GM21515 (cell line): ENCODE data around the gene SH3BGRL2.

Experiments used
- ATAC-seq: cut with Tn5 transposase; IDR thresholded peaks from one replicate; pipeline ENCODE4 v1.9.1; 2021; ENCODE audit not compliant: unreplicated experiment

Gene SH3BGRL2

GRCh38 chr6:79694623-79695343, 63.7 kb downstream of the SH3BGRL2 start:
- no peak for ATAC-seq

- ATAC-seq, result no peak
These were observed 66.3 kb downstream of the SH3BGRL2 start for GRCh38 chr6:79697430-79697829.

GRCh38 chr6:79699606-79700005, 68.5 kb downstream of the SH3BGRL2 start:
- ATAC-seq, result no peak

GRCh38 chr6:79702691-79703090, 71.6 kb downstream of the SH3BGRL2 start:
- no peak for ATAC-seq

- ATAC-seq, result no peak
These were observed 73.1 kb downstream of the SH3BGRL2 start for GRCh38 chr6:79704200-79704599.

- no peak for ATAC-seq
These were observed 74.4 kb downstream of the SH3BGRL2 start for GRCh38 chr6:79705456-79705995.

GRCh38 chr6:79706527-79706926, 75.4 kb downstream of the SH3BGRL2 start:
- ATAC-seq, result no peak

GRCh38 chr6:79707621-79708020, 76.5 kb downstream of the SH3BGRL2 start:
- ATAC-seq, result no peak

GRCh38 chr6:79708095-79708791, 77.1 kb downstream of the SH3BGRL2 start:
- ATAC-seq, result no peak

GRCh38 chr6:79710127-79710526, 79.0 kb downstream of the SH3BGRL2 start:
- ATAC-seq, result no peak

- no peak for ATAC-seq
These were observed 80.0 kb downstream of the SH3BGRL2 start for GRCh38 chr6:79711167-79711566.

- ATAC-seq, result no peak
These were observed 81.0 kb downstream of the SH3BGRL2 start for GRCh38 chr6:79712144-79712543.

- ATAC-seq, result no peak
These were observed 81.5 kb downstream of the SH3BGRL2 start for GRCh38 chr6:79712616-79713135.

GRCh38 chr6:79713701-79714322, 82.7 kb downstream of the SH3BGRL2 start:
- ATAC-seq, result peak; percentile 68

- no peak for ATAC-seq
These were observed 86.9 kb downstream of the SH3BGRL2 start for GRCh38 chr6:79717989-79718388.

- no peak for ATAC-seq
These were observed 87.5 kb downstream of the SH3BGRL2 start for GRCh38 chr6:79718509-79719247.

- ATAC-seq, result no peak
These were observed 88.3 kb downstream of the SH3BGRL2 start for GRCh38 chr6:79719248-79719960.

- ATAC-seq, result no peak
These were observed 93.7 kb downstream of the SH3BGRL2 start for GRCh38 chr6:79724816-79725215.

GRCh38 chr6:79731471-79731870, 100.3 kb downstream of the SH3BGRL2 start:
- ATAC-seq, result no peak

GRCh38 chr6:79733388-79733787, 102.3 kb downstream of the SH3BGRL2 start:
- ATAC-seq, result no peak
